GM12872 (cell line): ENCODE measurements around the gene HOPX.

Experiments
- CTCF ChIP-seq: IDR thresholded peaks from 3 replicates; pipeline ENCODE4 v1.5.1; 2011; ENCODE audit warnings: low read depth, mild to moderate bottlenecking, low read length, moderate library complexity; ENCODE audit not compliant: insufficient read depth

HOPX gene, protein sequence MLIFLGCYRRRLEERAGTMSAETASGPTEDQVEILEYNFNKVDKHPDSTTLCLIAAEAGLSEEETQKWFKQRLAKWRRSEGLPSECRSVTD

DNA sequence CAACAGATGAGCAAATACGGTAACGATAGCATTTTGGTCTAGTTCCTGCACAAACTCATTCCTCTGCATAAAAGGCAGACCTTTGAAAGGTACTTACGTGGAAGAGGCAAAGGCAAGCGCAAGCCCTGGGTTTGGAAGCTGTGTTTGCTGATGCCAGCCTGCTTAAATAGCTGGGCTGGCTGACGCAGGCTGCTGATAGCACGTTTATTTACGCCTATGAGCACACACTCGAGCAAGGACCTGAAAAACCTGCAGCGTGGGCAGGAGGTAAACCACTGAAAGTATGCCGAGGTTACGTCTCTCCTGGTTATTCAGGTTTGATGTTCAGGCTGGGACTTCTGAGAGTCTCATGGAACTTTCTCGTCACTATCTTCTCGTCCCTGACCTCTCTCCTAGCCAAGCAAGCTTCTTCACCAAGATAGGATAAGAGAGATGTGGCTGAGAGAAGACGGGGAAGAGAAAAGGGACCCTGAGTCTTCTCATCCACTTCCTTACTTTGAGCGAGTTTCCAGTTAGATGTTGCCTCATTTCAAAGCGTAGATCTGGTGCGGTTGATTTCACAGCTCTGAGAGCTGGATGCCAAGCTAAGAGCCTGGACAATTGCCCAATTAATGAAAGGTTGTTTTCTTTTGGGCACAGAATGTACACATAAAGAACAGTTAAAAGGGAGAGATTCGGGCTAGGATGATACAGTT is at the start of gene HOPX:
TSS of gene HOPX (minus strand) at position 139 of the 695 bp plus-strand sequence. CDS start 23,480 bp downstream, outside the sequence.
- no peak for TF ChIP-seq CTCF

GRCh38 chr4:56730097-56730496 is 49.0 kb upstream of the HOPX start:
- TF ChIP-seq CTCF: no peak

DNA sequence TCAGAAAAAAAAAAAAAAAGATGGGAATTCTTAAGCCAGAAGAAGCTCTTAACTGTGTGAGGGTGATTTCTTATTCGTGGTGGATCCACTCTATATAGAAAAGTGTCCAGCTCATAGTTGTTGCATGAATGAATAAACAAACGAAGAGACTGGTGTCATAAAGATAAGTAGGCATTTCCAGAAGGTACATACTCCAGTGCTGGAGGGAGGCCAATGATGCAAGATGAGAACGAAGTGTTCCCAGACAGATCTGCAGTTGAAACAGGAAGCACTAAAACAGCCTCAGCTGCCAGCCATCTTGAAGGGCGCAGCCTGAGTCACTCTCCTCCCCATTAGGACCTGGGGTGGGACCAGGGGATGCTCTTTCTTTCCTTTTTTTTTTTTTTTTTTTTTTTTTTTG is 47.4 kb upstream of the HOPX start:
- no peak for TF ChIP-seq CTCF

- no peak for TF ChIP-seq CTCF
Observed at GRCh38 chr4:56727150-56727549, 46.1 kb upstream of the HOPX start.

- TF ChIP-seq CTCF: no peak
Observed at GRCh38 chr4:56723659-56724230, 42.6 kb upstream of the HOPX start.

DNA sequence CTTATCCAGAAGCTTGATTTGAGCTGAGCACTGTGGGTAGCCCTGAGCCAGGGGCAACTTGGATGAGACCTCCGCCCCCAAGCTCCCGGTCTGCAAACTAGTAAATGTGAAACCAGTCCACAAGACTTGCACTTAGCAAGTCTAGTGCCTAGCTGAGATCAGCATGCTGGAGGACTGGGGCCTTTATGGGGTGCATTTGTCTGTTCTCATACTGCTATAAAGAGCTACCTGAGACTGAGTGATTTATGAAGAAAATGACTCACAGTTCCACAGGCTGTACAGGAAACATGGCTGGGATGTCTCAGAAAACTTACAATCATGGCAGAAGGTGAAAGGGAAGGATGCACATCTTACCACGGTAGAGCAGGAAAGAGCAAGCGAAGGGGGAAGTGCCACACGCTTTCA is 42.1 kb upstream of the HOPX start:
- no peak for TF ChIP-seq CTCF

- TF ChIP-seq CTCF: no peak
Observed at GRCh38 chr4:56708146-56708545, 27.1 kb upstream of the HOPX start.
